Spleen (tissue), 7 donors: Measurements from ENCODE around the gene PSME3IP1.

Experiments used
- CTCF ChIP-seq, 11 experiments: fragments of 200-600 bp in 7 of 11; fragments of 450-650 bp in 4 of 11; sonication (generic) in 4 of 11; IDR thresholded peaks in 8 of 11; conservative IDR thresholded peaks in 3 of 11; 1 replicate in 7 of 11; 2 replicates in 4 of 11; pipeline versions ENCODE4 v1.4.0 to v1.8.0; 2016 to 2021; ENCODE audit warnings: antibody characterized with exemption in 11 of 11, inconsistent platforms in 4 of 11, mild to moderate bottlenecking in 1 of 11
- POLR2A ChIP-seq, 3 donors: fragments of 450-650 bp; IDR thresholded peaks; one replicate each; pipeline ENCODE4 v1.5.1; 2017; ENCODE audit warnings: antibody characterized with exemption in 3 of 3, mild to moderate bottlenecking in 1 of 3
- donor health status: DM: no; HTN: no; CAD: no; lungs with moderate emphysema.
- donor health status: DM: no; HTN: no; CAD: no.
- donor health status: DM: no; HTN: no; CAD: no.

GRCh38 chr16:57235128-57236021, 49.5 kb upstream of the PSME3IP1 start:
- TF ChIP-seq CTCF (IDR thresholded peaks at IDR 0.05 in 8 of 11, conservative IDR thresholded peaks at IDR 0.05 in 3 of 11) (no peak), POLR2A (IDR thresholded peaks at IDR 0.05) (no peak)
